Gastroesophageal sphincter (tissue), 4 donors: ENCODE measurements around the gene SLC9C1. TPM values are rescaled to one million over a fixed set of nuclear protein-coding genes. Genes with fewer than 3 reads are reported as not detected.

Experiments used
- ATAC-seq: fragments of 150-250 bp; one replicate; pipeline ENCODE4 v1.9.1; 2016; ENCODE audit warnings: mild to moderate bottlenecking, moderate library complexity
- H3K27ac ChIP-seq, 4 donors: fragments of 200-600 bp; sonication (generic) in 3 of 4; 1 replicate in 3 of 4; 2 replicates in 1 of 4; pipeline ENCODE4 v1.5.1; 2016 to 2019
- H3K27me3 ChIP-seq: fragments of 200-600 bp; sonication (generic); one replicate; pipeline ENCODE4 v1.5.1; 2019
- H3K36me3 ChIP-seq, 2 donors: fragments of 200-600 bp; sonication (generic); one replicate each; pipeline ENCODE4 v1.5.1; 2019; ENCODE audit warnings: control low read depth in 1 of 2
- H3K4me1 ChIP-seq, 3 donors: fragments of 200-600 bp; sonication (generic); 1 replicate in 2 of 3; 2 replicates in 1 of 3; pipeline ENCODE4 v1.5.1; 2016 to 2019; ENCODE audit warnings: control low read depth in 2 of 3
- H3K4me3 ChIP-seq, 2 donors: fragments of 200-600 bp; sonication (generic); one replicate each; pipeline ENCODE4 v1.5.1; 2019; ENCODE audit warnings: mild to moderate bottlenecking in 1 of 2, moderate library complexity in 1 of 2
- H3K9me3 ChIP-seq, 3 donors: fragments of 200-600 bp; sonication (generic); one replicate each; pipeline ENCODE4 v1.5.1; 2017 to 2019; ENCODE audit warnings: control low read depth in 2 of 3
- CTCF ChIP-seq, 4 experiments: fragments of 200-600 bp in 2 of 4; fragments of 450-650 bp in 2 of 4; sonication (generic) in 1 of 4; IDR thresholded peaks; one replicate each; pipeline ENCODE4 v1.5.1; 2017 to 2019; ENCODE audit warnings: antibody characterized with exemption in 4 of 4, mild to moderate bottlenecking in 2 of 4, moderate library complexity in 2 of 4
- EP300 ChIP-seq: sonication (generic); formaldehyde crosslinking; IDR thresholded peaks from one replicate; pipeline ENCODE4 v1.6.1; 2017; ENCODE audit warnings: antibody characterized with exemption, mild to moderate bottlenecking
- POLR2A ChIP-seq, 2 donors: fragments of 450-650 bp; IDR thresholded peaks; one replicate each; pipeline ENCODE4 v1.6.1; 2017; ENCODE audit warnings: antibody characterized with exemption in 2 of 2, mild to moderate bottlenecking in 2 of 2, moderate library complexity in 1 of 2
- POLR2AphosphoS5 ChIP-seq: sonication (generic); formaldehyde crosslinking; IDR thresholded peaks from one replicate; pipeline ENCODE4 v1.6.1; 2017; ENCODE audit warnings: antibody characterized with exemption
- WGBS, 2 donors: methylation state at CpG; one replicate each; pipeline ENCODE4 v1.1.5; 2018; ENCODE audit warnings: low coverage in 1 of 2; 5-methylcytosine and 5-hydroxymethylcytosine counted together
- total RNA-seq, 4 donors: library from RNA; depleted of rRNA; stranded (reverse); fragments of >200 nt; gene quantifications; one replicate each; pipeline ENCODE4 v1.1.0, GENCODE V29; 2016

SLC9C1 gene
- total RNA-seq, 4 donors from 2014 or later, result 0.15 TPM; not detected in 3

- Histone ChIP-seq H3K9me3 (no peaks in the 10 kb centered on the region), H3K27ac (no peak overlapping the region), H3K27me3 (no peaks in the 10 kb centered on the region), H3K36me3 (no peaks in the 10 kb centered on the region), H3K4me1 (no peaks in the 10 kb centered on the region), H3K4me3 (no peak overlapping the region)
- WGBS, 2 donors, result 82 to 91% methylated on average over 2 to 4 of the region's 4 CpGs
- TF ChIP-seq CTCF (IDR thresholded peaks at IDR 0.05) (no peak), EP300 (no peak), POLR2AphosphoS5 (no peak), POLR2A (IDR thresholded peaks at IDR 0.05) (no peak)
- ATAC-seq, result no peak
Observed at GRCh38 chr3:112117841-112118571, 176.0 kb downstream of the SLC9C1 start.

- 87 to 100% methylated on average over 1 of the region's 1 CpG for WGBS, 2 donors
- no peak for ATAC-seq
- no peaks in the 10 kb centered on the region for H3K4me1 ChIP-seq
- no peak overlapping the region for H3K27ac ChIP-seq
- TF ChIP-seq EP300 (no peak), POLR2AphosphoS5 (no peak), POLR2A (IDR thresholded peaks at IDR 0.05) (no peak), CTCF (IDR thresholded peaks at IDR 0.05) (no peak)
- no peaks in the 10 kb centered on the region for H3K27me3 ChIP-seq
- H3K9me3 ChIP-seq, result no peaks in the 10 kb centered on the region
- no peak overlapping the region for H3K4me3 ChIP-seq
- H3K36me3 ChIP-seq, result no peaks in the 10 kb centered on the region
Observed at GRCh38 chr3:112117415-112117814, 176.6 kb downstream of the SLC9C1 start.

- Histone ChIP-seq H3K4me3 (peak overlapping the region in 1 of 2 donors; percentile 27), H3K27me3 (no peaks in the 10 kb centered on the region), H3K36me3 (no peaks in the 10 kb centered on the region), H3K4me1 (no peaks in the 10 kb centered on the region), H3K9me3 (no peaks in the 10 kb centered on the region), H3K27ac (no peak overlapping the region)
- ATAC-seq, result no peak
- WGBS, 2 donors, result 52 to 73% methylated on average over 9 to 13 of the region's 13 CpGs
- TF ChIP-seq POLR2AphosphoS5 (no peak), CTCF (IDR thresholded peaks at IDR 0.05) (no peak), EP300 (no peak), POLR2A (IDR thresholded peaks at IDR 0.05) (no peak)
Observed at GRCh38 chr3:112116748-112117186, 177.2 kb downstream of the SLC9C1 start.

- WGBS, 2 donors, result 75 to 92% methylated on average over 6 of the region's 6 CpGs
- no peaks in the 10 kb centered on the region for H3K36me3 ChIP-seq
- ATAC-seq, result no peak
- no peak overlapping the region for H3K4me3 ChIP-seq
- no peaks in the 10 kb centered on the region for H3K9me3 ChIP-seq
- no peaks in the 10 kb centered on the region for H3K4me1 ChIP-seq
- TF ChIP-seq CTCF (IDR thresholded peaks at IDR 0.05), result no peak
- no peak for TF ChIP-seq POLR2A (IDR thresholded peaks at IDR 0.05)
- no peak for TF ChIP-seq EP300
- TF ChIP-seq POLR2AphosphoS5, result no peak
- H3K27ac ChIP-seq, result no peak overlapping the region
- no peaks in the 10 kb centered on the region for H3K27me3 ChIP-seq
Observed at GRCh38 chr3:112115806-112116383, 178.1 kb downstream of the SLC9C1 start.
